Left renal pelvis (tissue), 4 donors: ENCODE results near the gene MPLKIP. TPM values are rescaled to one million over a fixed set of nuclear protein-coding genes. Genes with fewer than 3 reads are reported as not detected.
"Not testable (repeated sequence)": the region's sequence is repeated elsewhere in the genome, so short reads cannot be mapped to it uniquely, and the experiment has no call there.

Source experiments
- DNase-seq, 4 donors: peaks; one replicate each; pipeline ENCODE4 v3.0.0-alpha.2; 2013; ENCODE audit warnings: low read depth in 4 of 4, low spot score in 3 of 4
- polyA plus RNA-seq, 4 donors: library from polyadenylated mRNA; unstranded; fragments of 120-200 nt; gene quantifications; one replicate each; pipeline ENCODE4 v1.2.1, GENCODE V29; 2013; ENCODE audit not compliant: insufficient read length in 4 of 4

The MPLKIP gene
- polyA plus RNA-seq: 10 to 100 TPM; 36.2 to 46.9 (median 43.6) TPM

- DNase-seq: peak; percentile 84 to 90 (median 86)
These were observed at the start of gene MPLKIP, which contains the start of gene SUGCT for GRCh38 chr7:40134428-40135316. TSS of gene MPLKIP (minus strand) at chr7:40134622. CDS start at chr7:40134567, 55 bp downstream. TSS of gene SUGCT (plus strand) at chr7:40135005.

- no peak for DNase-seq
These were observed 48.0 kb upstream of the MPLKIP start for GRCh38 chr7:40182452-40182851.

- DNase-seq: no peak
These were observed 42.6 kb upstream of the MPLKIP start for GRCh38 chr7:40177071-40177470.

GRCh38 chr7:40175725-40176510 is 41.5 kb upstream of the MPLKIP start:
- DNase-seq: no peak

- not testable (repeated sequence) for DNase-seq
These were observed 40.8 kb upstream of the MPLKIP start for GRCh38 chr7:40175256-40175655.

GRCh38 chr7:40173121-40173520 is 38.7 kb upstream of the MPLKIP start:
- not testable (repeated sequence) for DNase-seq

- DNase-seq: not testable (repeated sequence)
These were observed 33.8 kb upstream of the MPLKIP start for GRCh38 chr7:40168266-40168665.

GRCh38 chr7:40167291-40167690 is 32.9 kb upstream of the MPLKIP start:
- no peak for DNase-seq

- DNase-seq: no peak
These were observed 30.8 kb upstream of the MPLKIP start for GRCh38 chr7:40165216-40165615.

- no peak for DNase-seq
These were observed 28.1 kb upstream of the MPLKIP start for GRCh38 chr7:40162516-40162915.

- DNase-seq: no peak
These were observed 22.6 kb upstream of the MPLKIP start for GRCh38 chr7:40156988-40157387.

- no peak for DNase-seq
These were observed 17.1 kb upstream of the MPLKIP start for GRCh38 chr7:40151504-40151903.

- DNase-seq: no peak
These were observed 14.2 kb upstream of the MPLKIP start for GRCh38 chr7:40148671-40149070.

GRCh38 chr7:40148247-40148580 is 13.8 kb upstream of the MPLKIP start:
- not testable (repeated sequence) for DNase-seq

- no peak for DNase-seq
These were observed 13.2 kb upstream of the MPLKIP start for GRCh38 chr7:40147371-40148246.

- DNase-seq: not testable (repeated sequence)
These were observed 11.2 kb upstream of the MPLKIP start for GRCh38 chr7:40145596-40146130.

- not testable (repeated sequence) for DNase-seq
These were observed 7.5 kb upstream of the MPLKIP start for GRCh38 chr7:40141916-40142315.

- DNase-seq: not testable (repeated sequence)
These were observed 5.5 kb upstream of the MPLKIP start for GRCh38 chr7:40139891-40140290.

- DNase-seq: no peak
These were observed 4.6 kb upstream of the MPLKIP start for GRCh38 chr7:40138973-40139372.

GRCh38 chr7:40137563-40137962 is 3.1 kb upstream of the MPLKIP start:
- no peak for DNase-seq
